GM19395 (cell line): ENCODE data around the gene EMID1.

Source experiments
- ATAC-seq: cut with Tn5 transposase; IDR thresholded peaks from one replicate; pipeline ENCODE4 v1.9.1; 2021; ENCODE audit warnings: mild to moderate bottlenecking, moderate library complexity; ENCODE audit not compliant: unreplicated experiment

Gene EMID1

GRCh38 chr22:29258407-29259252, 52.9 kb downstream of the EMID1 start:
- ATAC-seq, result no peak

DNA sequence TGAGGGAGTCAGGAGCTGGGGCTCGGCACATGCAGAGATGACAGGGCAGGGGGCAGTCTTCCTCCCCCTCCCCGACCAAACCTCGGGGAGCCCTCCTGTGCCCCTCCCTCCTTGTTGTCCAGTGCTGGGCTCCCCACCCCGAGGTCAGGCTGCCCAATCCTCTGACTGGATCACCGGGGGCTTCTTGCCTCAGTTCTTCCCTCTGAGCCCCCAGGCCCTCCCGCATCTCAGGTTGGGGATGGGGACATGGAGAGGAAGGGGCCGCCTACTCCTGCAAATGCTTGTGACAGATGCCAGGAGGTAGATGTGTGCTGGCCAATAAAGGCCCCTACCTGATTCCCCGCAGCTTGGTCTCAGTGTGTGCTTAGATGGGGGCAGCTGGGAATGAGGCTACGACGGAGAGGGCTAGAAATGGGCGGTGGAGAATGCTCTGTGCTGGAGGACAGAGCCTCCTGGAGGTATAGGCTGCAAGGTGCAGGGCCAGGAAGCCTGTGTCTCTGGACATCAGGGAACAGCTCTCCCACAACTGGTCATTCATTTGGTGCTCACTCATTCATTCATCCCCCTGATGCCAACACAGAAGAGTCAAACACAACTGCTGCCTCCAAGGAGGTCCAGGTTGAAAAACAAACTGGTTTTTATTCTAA, 53.7 kb downstream of the EMID1 start:
- no peak for ATAC-seq

GRCh38 chr22:29260031-29260560, 54.4 kb downstream of the EMID1 start:
- no peak for ATAC-seq

DNA sequence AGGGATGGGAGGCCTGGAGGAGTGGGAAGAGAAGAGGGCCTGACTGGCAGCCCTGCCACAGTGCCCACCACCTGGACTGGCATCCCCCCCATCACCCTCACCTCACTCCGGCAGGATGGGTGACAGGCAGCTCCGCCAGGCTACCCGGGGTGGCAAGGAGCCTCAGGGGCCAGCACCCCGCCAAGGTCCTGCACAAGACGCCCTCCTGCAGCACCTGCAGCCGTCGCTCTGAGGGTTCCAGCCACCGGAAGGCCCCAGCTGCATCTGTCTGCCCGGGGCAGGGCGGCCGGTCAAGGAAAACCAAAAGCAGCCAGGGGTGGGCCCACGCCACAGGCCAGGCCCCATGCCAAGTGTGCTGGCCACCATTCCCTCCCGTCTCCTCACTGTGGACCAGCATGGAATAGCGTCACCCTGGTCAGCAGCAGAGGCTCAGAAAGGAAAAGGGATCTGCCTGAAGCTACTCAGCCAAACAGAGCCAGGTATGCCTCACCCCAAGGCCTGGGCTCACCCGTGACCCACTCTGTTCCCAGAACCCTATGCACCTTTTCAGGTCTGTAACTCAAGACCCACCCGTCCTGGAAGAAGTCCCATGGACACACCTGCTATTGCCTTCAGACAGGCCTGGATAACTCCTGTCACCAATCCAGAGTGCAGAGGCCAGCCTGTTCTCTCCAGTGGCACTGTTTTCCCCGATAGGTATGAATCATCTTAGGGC, 55.1 kb downstream of the EMID1 start:
- ATAC-seq, result no peak

DNA sequence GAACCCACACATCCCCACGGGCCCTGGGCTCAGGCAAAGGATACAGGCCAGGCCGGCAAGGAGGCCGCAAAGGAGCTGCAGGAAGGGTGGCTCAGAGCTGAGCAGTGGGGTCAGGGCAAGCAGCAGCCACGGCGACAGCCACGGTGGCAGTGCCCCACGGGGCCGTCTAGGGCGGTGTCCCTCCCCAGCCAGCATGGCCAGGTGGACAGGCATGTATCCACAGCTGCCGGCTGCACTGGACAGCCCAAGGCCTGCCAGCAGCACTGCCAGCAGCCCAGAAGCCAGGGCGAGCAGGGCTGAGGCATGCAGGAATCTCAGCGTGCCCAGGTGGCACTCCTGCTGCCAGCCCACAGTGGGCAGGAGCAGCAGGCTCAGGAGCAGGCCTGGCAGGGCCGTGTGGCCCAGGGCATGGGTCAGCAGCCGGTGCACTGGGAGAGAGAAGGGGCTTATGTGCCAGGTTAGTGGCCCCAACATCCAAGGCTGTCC, 58.1 kb downstream of the EMID1 start:
- no peak for ATAC-seq

- no peak for ATAC-seq
Measured at GRCh38 chr22:29265305-29265704, 59.6 kb downstream of the EMID1 start.

- no peak for ATAC-seq
Measured at GRCh38 chr22:29265929-29266328, 60.2 kb downstream of the EMID1 start.

- no peak for ATAC-seq
Measured at GRCh38 chr22:29266564-29267461, 61.1 kb downstream of the EMID1 start.

DNA sequence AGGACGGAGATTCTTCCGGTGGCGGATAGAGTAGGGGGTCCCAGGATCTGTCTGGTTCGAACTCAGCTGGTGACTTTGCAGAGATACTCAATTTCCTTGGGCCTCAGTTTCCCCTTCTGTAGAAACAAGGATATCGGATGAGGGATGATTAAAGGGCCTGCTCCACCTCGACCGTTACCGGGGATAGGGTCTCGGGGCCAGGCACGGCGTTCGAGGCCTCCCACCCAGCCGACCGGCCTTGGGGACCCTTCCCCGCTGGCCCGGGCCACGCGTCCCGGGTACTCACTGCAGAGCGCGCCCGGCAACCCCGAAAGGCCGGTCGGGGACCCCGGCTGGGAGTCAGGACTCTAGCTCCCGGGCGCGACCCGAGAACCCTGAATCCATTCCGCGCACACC, 61.8 kb downstream of the EMID1 start:
- ATAC-seq, result peak; percentile 35

- peak; percentile 73 for ATAC-seq
Measured at GRCh38 chr22:29267858-29268510, 62.3 kb downstream of the EMID1 start, which contains the start of the genes EWSR1 and RHBDD3. TSS of gene EWSR1 (plus strand) at chr22:29268268. CDS start at chr22:29268337, 69 bp downstream. TSS of gene RHBDD3 (minus strand) at chr22:29267981. CDS start at chr22:29265626, 2,355 bp downstream.

GRCh38 chr22:29268511-29269229, 63.0 kb downstream of the EMID1 start:
- ATAC-seq, result peak; percentile 25

- no peak for ATAC-seq
Measured at GRCh38 chr22:29269230-29269604, 63.5 kb downstream of the EMID1 start.

DNA sequence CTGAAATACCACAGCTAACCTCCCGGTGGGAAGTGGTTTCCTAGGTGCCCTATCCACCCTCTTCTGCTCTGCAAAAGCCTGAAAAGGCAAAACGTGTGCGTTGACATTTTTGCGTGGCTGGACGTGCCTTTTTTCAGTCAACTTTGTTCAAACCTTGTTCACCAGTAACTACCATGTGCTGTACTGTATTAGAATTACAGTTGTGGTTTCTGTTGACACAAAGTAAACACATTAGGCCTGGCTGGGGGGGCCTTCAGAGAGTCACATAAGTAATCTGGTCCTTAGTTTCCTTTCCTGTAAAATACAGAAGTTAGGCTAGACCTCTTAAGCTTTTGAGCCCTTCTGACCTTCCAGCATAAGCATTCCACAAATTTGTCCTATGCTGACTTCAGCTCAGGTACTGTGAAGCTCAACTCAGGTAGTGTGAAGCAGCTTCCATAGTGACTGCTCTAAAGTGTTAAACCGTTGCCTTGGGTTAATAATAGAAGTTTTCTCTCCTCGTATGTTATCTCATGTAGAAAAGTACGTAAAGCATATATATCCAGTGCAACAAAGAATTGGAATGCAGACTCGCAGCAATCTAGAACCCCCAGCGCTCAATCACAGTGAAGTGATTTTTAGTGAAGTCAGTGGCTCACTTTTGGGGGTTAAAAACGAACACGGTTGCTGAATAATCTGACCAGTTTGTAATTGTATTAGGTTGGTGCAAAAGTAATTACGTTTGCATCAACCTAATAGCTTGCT, 64.2 kb downstream of the EMID1 start:
- no peak for ATAC-seq

DNA sequence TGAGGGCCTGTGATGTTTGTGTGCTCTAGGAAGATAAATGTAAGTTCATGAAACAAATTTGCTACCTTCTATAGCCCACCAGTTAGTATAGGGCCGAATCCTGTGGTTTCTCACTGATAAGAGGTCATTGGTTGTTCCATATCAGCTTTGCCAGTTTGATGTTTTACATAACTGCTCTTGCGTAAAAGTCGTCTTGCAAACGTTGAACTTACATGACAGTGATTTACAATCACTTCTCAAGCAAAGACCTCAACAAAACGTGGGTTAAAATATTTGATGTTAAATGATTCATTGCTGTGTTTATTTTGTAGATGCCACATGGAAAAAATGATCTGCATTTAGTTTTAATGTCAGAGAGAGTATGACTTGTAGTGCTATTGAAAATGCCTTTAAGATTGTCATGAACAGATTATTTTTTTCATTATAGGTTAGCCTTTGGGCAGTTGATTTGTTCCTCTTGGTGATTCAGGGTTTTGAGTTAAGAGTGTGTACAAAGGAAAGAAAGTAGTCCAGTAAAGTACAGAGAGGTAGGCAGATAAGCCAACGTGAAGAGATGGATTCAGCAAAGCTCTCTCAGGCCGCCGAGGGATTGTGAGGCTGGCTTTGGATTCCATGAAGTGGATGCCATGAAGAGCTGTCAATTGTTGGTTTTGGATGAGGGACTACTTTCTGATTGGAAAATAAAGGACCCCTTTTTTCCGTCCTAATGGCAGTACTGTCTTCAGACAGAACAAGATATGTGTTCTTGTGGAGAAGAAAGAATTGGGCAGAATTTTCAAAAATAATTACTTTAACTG, 65.0 kb downstream of the EMID1 start:
- no peak for ATAC-seq

DNA sequence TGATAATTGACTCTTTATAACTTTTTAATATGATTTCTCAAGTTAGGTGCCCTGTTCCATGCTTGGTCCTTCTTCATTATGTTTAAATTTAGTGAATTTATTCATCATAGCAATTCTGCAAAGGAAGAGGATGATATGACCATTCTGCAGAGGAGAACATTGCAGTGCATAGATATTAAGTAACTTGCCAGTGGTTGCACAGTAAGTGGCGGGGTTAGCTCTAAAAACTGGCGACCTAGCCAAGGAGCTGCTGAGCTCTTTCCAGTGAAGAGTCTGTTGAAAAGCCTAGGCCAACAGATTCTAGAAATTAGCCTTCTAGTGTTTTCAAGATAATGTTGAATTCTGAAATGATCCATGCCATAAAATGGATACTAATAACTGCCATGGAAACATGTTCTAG, 66.9 kb downstream of the EMID1 start:
- ATAC-seq, result no peak

DNA sequence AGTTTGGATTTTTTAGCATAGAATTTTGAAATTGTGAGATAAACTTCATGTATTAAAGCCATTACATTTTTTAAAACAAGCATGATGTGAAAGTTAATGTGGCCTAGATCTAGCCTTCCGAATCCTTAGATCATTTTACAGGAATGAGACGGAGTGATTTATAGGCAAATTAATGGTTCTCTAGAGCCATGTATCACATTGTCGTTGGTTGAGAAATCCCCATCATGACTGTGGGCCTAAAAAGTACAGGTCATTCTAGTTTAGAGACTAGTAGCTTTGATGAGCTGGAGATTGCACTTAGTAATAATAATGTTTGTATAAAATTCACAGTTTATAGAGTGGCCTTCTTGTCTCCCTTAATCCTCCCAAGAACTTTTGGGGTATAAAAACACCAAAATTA, 69.5 kb downstream of the EMID1 start:
- ATAC-seq, result no peak

DNA sequence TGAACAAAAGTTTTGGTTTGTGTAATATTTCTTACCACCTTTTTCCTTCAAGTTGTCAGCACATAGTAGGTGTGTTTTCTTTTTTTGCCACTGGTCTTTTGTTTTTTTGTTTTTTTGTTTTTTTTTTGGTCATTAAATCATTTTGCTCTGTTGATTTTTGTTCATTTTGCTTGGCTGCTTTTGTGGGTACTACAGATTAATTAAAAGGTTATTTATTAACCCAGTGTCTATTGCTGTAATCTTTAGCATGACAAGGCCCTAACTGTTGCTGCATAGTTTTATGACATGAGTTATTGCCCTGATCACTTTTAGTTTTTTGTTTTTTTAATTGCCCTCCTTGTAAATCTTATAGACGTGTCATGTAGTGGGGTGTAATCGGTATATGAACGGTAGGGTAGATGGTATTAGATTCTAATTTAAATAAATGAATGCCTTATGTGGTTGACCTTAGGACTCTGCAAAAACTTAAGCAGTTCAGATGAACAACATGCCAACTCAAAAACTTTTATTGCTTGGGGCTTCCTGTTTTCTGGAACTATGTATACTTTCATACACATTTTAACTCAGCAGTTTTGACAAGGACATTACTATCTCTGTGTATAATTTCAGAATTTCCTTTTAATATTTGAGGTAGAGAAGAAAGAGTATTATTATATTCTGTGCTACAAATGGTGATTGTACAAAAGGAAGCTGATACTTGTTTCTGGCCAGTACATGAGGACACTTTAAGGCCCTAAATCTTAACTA, 70.3 kb downstream of the EMID1 start:
- ATAC-seq, result no peak
